Vagina (tissue), 2 donors: Measurements from ENCODE around the gene MTCH1.

Source experiments
- CTCF ChIP-seq, 3 experiments: fragments of 450-650 bp in 2 of 3; fragments of 200-600 bp in 1 of 3; sonication (generic) in 1 of 3; IDR thresholded peaks; one replicate each; pipeline ENCODE4 v1.5.1; 2017 to 2019; ENCODE audit warnings: antibody characterized with exemption in 3 of 3, mild to moderate bottlenecking in 2 of 3, moderate library complexity in 2 of 3
- POLR2A ChIP-seq, 2 donors: fragments of 450-650 bp; IDR thresholded peaks; one replicate each; pipeline ENCODE4 v1.6.1; 2017; ENCODE audit warnings: antibody characterized with exemption in 2 of 2, mild to moderate bottlenecking in 2 of 2, moderate library complexity in 2 of 2

- TF ChIP-seq CTCF (IDR thresholded peaks at IDR 0.05): no peak
- no peak for TF ChIP-seq POLR2A (IDR thresholded peaks at IDR 0.05)
Measured at GRCh38 chr6:37022135-37022863, 36.3 kb upstream of the MTCH1 start.
